RWPE1 (cell line): ENCODE results near the gene YBX1.

Experiments used
- CTCF ChIA-PET: fragments of 350-600 bp; sonication (Branson Sonifier 250); formaldehyde crosslinking; extraction: SDS; loops from one replicate; lab custom pipeline; 2021; lab: Yijun Ruan, JAX
- POLR2A ChIA-PET: fragments of 400-600 bp; formaldehyde crosslinking; extraction: SDS; loops from one replicate; lab custom pipeline; 2020; ENCODE audit warnings: antibody characterized with exemption; ENCODE audit not compliant: low non-redundant PET; lab: Yijun Ruan, JAX
- DNase-seq: peaks from one replicate; pipeline ENCODE4 v3.0.0; 2012; ENCODE audit warnings: low spot score
- H3K27ac ChIP-seq: fragments of 450-650 bp; 2 replicates; pipeline ENCODE4 v1.5.1; 2017
- TF ChIP-seq, protein P1 (sequence below): fragments of 450-650 bp; conservative IDR thresholded peaks from 2 replicates; pipeline ENCODE4 v1.5.1; 2017; ENCODE audit warnings: low read depth, mild to moderate bottlenecking

The YBX1 gene

GRCh38 chr1:42739753-42740700 lies 57.8 kb downstream of the YBX1 start, which contains the start of gene CLDN19:
CLDN19 (minus strand) TSS chr1:42740236; CDS start chr1:42740063, 173 bp downstream.
- ChIA-PET POLR2A (no interaction called here), CTCF (interaction anchor here (1.3 kb wide), 1 partner anchor 17 kb away, joined by 3 read pairs; no protein-coding TSS in a partner anchor)
- DNase-seq = no peak
- no peak within 1 kb of the TSS for H3K27ac ChIP-seq
- TF ChIP-seq, protein P1, sequence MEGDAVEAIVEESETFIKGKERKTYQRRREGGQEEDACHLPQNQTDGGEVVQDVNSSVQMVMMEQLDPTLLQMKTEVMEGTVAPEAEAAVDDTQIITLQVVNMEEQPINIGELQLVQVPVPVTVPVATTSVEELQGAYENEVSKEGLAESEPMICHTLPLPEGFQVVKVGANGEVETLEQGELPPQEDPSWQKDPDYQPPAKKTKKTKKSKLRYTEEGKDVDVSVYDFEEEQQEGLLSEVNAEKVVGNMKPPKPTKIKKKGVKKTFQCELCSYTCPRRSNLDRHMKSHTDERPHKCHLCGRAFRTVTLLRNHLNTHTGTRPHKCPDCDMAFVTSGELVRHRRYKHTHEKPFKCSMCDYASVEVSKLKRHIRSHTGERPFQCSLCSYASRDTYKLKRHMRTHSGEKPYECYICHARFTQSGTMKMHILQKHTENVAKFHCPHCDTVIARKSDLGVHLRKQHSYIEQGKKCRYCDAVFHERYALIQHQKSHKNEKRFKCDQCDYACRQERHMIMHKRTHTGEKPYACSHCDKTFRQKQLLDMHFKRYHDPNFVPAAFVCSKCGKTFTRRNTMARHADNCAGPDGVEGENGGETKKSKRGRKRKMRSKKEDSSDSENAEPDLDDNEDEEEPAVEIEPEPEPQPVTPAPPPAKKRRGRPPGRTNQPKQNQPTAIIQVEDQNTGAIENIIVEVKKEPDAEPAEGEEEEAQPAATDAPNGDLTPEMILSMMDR = no peak

DNA sequence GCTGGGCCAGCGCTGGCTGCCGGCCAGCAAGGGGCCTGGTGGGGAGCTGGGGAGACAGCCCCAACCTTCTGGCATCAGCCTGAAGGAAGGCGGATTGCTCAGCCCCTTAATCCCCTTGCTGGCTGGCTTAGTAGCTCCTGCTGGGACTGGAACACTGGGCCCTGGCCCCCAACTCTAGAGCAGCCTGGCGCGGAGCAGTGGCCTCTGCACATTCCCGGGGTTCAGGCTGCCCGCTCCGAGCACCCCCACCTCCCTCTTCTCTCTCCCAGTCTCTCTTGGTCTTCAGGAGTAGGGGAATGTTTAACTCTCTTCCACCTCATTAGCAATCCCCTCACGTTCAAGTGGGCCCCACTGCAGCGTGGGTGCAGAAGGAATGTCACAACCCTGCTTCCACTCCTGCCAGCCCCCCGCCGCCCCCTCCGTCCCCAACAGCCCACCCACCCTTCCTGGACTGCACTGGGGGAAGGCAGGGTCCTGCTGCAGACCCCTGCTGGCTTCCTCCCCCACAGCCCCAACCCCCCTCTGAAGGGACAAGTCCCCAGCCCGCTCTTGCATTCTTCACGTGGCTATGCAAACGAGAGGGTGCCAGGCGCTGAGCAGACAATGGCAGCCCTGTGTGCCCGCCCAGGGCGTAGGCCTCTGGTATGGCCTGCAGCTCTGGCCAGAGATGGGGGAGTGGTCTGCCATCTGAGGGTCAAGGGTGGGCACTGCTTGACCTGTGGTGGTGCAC lies 58.8 kb downstream of the YBX1 start:
- DNase-seq = no peak
- CTCF ChIA-PET = no interaction called here
- POLR2A ChIA-PET = no interaction called here
- TF ChIP-seq, protein P1 = no peak
- no peak overlapping the region for H3K27ac ChIP-seq

DNA sequence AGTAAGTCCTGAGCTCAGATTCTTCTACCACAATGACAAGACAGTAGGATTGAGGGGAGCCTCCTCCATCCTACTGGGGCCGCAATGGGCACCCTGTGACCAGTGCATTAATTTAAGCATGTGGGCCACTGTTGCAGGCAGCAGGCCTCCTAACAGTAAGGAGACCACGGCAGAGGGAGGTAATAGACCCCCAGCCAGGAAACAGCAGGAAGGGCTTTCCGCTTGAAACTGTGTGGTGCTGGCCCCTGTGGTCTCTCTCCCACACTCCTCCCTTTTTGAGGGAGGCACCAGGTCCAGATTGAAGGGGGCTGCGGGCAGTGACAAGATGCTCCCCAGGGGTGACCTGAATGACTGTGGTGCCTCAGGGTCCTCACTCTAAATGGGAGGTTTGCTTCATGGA lies 59.5 kb downstream of the YBX1 start:
- DNase-seq = no peak
- CTCF ChIA-PET = no interaction called here
- H3K27ac ChIP-seq = peak overlapping the region; percentile 92
- POLR2A ChIA-PET = no interaction called here
- TF ChIP-seq, protein P1 = no peak

DNA sequence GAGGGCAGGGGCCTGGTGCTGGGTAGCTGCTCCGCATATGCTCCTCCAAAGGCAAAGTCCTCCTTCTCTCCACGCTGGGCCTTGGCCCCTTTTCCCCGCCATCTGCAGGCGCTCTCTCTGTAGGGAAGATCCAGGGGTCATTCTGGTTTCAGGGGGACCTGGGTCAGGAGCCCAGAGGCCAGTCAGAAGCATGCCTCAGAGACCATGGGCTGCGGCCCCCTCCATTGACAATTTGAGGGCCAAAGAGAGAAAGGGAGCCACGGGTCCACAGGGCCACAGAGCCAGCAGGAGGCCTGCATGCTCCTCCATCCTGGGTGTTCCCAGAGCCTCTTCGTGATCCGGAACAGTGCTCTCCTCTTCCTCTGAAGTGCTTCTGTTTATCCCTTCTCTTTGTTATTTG lies 59.9 kb downstream of the YBX1 start:
- DNase-seq = no peak
- ChIA-PET CTCF (interaction anchor here (1.5 kb wide), 1 partner anchor 24 kb away, joined by 5 read pairs; no protein-coding TSS in a partner anchor), POLR2A (no interaction called here)
- H3K27ac ChIP-seq = peak overlapping the region; percentile 92
- TF ChIP-seq, protein P1 = no peak

DNA sequence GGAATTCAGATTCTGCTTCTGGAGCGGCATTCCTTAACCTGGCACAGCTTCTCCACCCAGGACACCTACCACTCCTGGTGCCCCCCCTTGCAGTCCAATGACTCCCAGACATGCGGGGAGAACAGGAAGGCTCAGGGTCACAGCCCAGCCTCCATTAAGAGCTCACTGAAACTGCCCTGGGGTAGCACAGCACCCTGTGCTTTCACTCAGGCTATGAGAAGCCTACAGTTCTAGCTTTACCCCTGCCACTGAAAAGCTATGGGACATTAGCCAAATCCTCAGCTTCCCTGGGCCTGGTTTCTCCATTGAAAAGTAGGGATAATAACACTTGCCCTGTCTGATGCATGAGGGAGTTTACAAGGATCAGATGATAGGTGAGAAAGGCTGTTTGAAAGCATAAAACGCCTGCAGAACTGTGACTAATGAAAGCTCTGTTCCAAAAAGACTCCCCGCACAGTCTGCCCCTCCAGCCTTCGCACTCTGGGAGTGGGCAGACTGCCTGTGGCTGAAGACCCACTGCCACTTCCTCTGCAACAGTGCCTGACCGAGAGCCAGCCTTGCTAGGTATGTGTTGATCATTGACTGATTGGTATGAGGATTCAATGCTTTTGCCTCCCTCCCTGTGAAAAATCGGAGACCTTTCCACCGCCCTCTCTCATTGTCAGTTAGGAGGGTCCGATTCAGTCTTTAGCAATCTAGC lies 60.5 kb downstream of the YBX1 start:
- H3K27ac ChIP-seq = peak overlapping the region; percentile 92
- POLR2A ChIA-PET = no interaction called here
- CTCF ChIA-PET = interaction anchor here (0.6 to 1.5 kb wide), 3 partner anchors 23 to 557 kb away, joined by 3 to 5 read pairs (median 4); no protein-coding TSS in a partner anchor
- TF ChIP-seq, protein P1 = no peak
- no peak for DNase-seq
